Measurements from ENCODE around the gene FARS2. TPM values are rescaled to one million over a fixed set of nuclear protein-coding genes. Genes with fewer than 3 reads are reported as not detected.

Gene FARS2
- total and polyA plus RNA-seq, 2 of the 13 experiments (the other 11 are each of a cell fraction or from before 2014, with no cell fraction given): 15.4 to 26.0 TPM

GRCh38 chr6:5266423-5266822, 5.1 kb downstream of the FARS2 start:
- in situ Hi-C loops (cut with HindIII; ENCODE audit: extremely low pct_ligation_motif_present, low pct_unique_long_range_greater_than_20kb): no loop called here
- Histone ChIP-seq H3K4me3 (replicated peaks in 1 of 3; ENCODE audit: insufficient read depth in 1 of 3, low read depth in 2 of 3, low read length in 3 of 3) (no peak overlapping the region), H4K20me1 (ENCODE audit: insufficient read depth, low read length) (no peaks in the 10 kb centered on the region; the same call in 1 of the 2 replicates), H3K9me3 (ENCODE audit: low read length) (no peaks in the 10 kb centered on the region), H3K36me3 (replicated peaks in 1 of 2; ENCODE audit: control insufficient read depth in 1 of 2, insufficient read depth in 2 of 2, low read length in 2 of 2) (no peaks in the 10 kb centered on the region), H3K9ac (ENCODE audit: insufficient read depth, low read depth, low read length) (no peak overlapping the region), H3K27me3 (ENCODE audit: control insufficient read depth in 1 of 2, insufficient read depth in 2 of 2, low read length in 2 of 2) (no peaks in the 10 kb centered on the region; a peak in 1 of 5 replicates), H3K4me2 (ENCODE audit: low read depth, low read length) (no peak overlapping the region), H2AFZ (ENCODE audit: low read length) (no peak overlapping the region), H3K79me2 (ENCODE audit: insufficient read depth, low read length) (peaks cover 41% of the 10 kb centered on the region), H3K27ac (ENCODE audit: extremely low read length, insufficient read depth, low read length) (no peak overlapping the region), H3K4me1 (ENCODE audit: insufficient read depth, low read length) (peaks cover 21% of the 10 kb centered on the region)
- ChIA-PET POLR2A (no interaction called here), CTCF (ENCODE audit: low intra/inter-chr PET ratio, low total read pairs) (no interaction called here)
- no TSS peak for BruUV-seq (replicated peaks)
- no peak for FAIRE-seq
- WGBS (ENCODE audit: low lambda C conversion rate): 96% methylated on average over 2 of the region's 2 CpGs
- no peak for DNase-seq (ENCODE audit: low spot score)
- intact Hi-C loops (cut with micrococcal nuclease; ENCODE audit: unreplicated experiment): no loop called here
- ATAC-seq: peak; percentile 72
- TF ChIP-seq ZNF589 (CRISPR knock-in tag; conservative IDR thresholded peaks at IDR 0.05) (no peak), AKAP8 (CRISPR knock-in tag; IDR thresholded peaks at IDR 0.05) (no peak), ZNF549 (CRISPR knock-in tag; IDR thresholded peaks at IDR 0.05) (no peak), ZNF354B (CRISPR knock-in tag; IDR thresholded peaks at IDR 0.05) (no peak), ZNF770 (CRISPR knock-in tag; IDR thresholded peaks at IDR 0.05) (peak; percentile 47; the same call in 1 of the 2 replicates), HNF4A (CRISPR knock-in tag; IDR thresholded peaks at IDR 0.05) (0 out of 2 replicates have a peak, but pooled peaks have one; percentile 32), BCL6 (CRISPR knock-in tag; IDR thresholded peaks at IDR 0.05) (peak; percentile 93), NR2C2 (CRISPR knock-in tag; IDR thresholded peaks at IDR 0.05; ENCODE audit: borderline replicate concordance) (no peak), ONECUT2 (CRISPR knock-in tag; IDR thresholded peaks at IDR 0.05) (peak; percentile 31; the same call in 1 of the 2 replicates), ZNF335 (CRISPR knock-in tag; IDR thresholded peaks at IDR 0.05) (0 out of 2 replicates have a peak, but pooled peaks have one; percentile 37)

Measured in HepG2 (cell line).